IPS-NIHi7 (cell line): ENCODE data around the gene FOXF2.
"Not testable (repeated sequence)": the region's sequence is repeated elsewhere in the genome, so short reads cannot be mapped to it uniquely, and the experiment has no call there.

Source experiments
- DNase-seq: peaks from one replicate; pipeline ENCODE4 v3.0.0; 2012; ENCODE audit warnings: mixed read lengths; ENCODE audit errors: extremely low spot score

The FOXF2 gene

DNA sequence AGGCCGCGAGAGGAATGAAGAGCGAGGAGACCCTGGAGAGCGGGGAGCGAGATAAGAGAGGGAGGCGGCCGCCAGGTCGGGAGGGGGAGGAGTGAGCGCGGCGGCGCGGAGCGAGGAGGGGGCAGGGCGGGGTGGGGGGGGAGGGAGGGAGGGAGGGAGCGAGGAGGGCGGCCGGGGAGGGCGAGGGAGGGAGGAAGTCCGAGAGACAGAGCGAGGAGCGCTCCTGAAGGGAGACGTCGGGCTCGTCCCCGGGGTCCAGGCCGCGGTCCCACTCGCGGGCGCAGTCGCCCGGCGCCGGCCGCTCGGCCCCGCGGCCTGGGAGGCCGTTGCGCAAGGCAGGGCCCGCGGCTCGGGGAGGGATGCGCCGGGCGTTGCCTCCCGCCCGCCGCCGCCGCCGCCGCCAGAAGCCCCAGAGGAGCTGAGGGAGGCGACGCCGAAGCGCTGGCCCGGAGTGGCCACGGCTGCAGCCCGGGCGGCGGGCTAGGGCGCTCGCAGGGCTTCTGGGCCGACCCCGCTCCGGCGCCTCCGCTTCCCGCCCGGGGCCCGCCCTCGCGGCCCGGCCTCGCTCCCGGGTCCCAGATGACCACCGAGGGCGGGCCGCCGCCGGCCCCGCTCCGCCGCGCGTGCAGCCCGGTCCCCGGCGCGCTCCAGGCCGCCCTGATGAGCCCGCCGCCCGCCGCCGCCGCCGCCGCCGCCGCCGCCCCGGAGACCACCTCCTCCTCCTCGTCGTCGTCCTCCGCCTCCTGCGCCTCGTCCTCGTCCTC lies at the start of gene FOXF2:
FOXF2 (plus strand) TSS at position 208 of the 764 bp plus-strand sequence; CDS start at position 580, 372 bp downstream.
- peak; percentile 76 for DNase-seq

GRCh38 chr6:1346101-1346500 lies 43.3 kb upstream of the FOXF2 start:
- DNase-seq: no peak

GRCh38 chr6:1346558-1347091 lies 42.8 kb upstream of the FOXF2 start:
- DNase-seq: no peak

GRCh38 chr6:1347161-1347560 lies 42.2 kb upstream of the FOXF2 start:
- no peak for DNase-seq

GRCh38 chr6:1348675-1349074 lies 40.7 kb upstream of the FOXF2 start:
- DNase-seq: no peak

DNA sequence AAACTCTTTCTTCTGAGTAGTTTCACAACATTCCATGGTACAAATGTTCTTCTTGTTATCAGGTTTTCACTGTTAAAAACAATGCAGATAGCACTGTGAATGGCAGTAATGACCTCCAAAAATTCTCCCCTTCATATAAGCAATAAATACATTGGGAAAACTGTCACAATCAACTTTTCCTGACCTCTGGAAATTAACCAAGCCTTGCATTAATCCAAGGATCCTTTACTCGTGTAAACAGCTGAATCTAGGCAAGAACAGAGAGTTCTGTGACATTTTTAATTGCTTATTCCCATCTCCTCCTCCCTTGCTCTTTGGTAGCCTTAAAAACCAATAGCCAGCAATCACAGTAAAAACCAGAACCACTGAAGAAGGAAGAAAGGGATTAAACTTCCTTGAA lies 39.7 kb upstream of the FOXF2 start:
- no peak for DNase-seq

- DNase-seq: no peak
Observed at GRCh38 chr6:1351381-1352008, 37.9 kb upstream of the FOXF2 start.

DNA sequence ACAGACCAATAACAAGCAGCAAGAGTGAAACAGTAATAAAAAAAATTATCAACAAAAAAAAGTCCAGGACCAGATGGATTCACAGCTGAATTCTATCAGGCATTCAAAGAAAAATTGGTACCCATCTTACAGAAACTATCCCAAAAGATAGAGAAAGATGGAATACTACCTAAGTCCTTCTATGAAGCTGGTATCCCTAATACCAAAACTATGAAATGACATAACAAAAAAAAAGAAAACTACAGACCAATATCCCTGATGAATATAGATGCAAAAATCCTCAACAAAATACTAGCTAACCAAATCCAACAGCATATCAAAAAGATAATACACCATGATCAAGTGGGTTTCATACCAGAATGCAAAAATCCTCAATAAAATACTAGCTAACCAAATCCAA lies 34.3 kb upstream of the FOXF2 start:
- DNase-seq: not testable (repeated sequence)

GRCh38 chr6:1361717-1362116 lies 27.7 kb upstream of the FOXF2 start:
- not testable (repeated sequence) for DNase-seq

- DNase-seq: no peak
Observed at GRCh38 chr6:1362643-1363042, 26.7 kb upstream of the FOXF2 start.

- no peak for DNase-seq
Observed at GRCh38 chr6:1363298-1363697, 26.1 kb upstream of the FOXF2 start.

GRCh38 chr6:1363729-1364572 lies 25.4 kb upstream of the FOXF2 start:
- no peak for DNase-seq

GRCh38 chr6:1364791-1365190 lies 24.6 kb upstream of the FOXF2 start:
- DNase-seq: no peak

DNA sequence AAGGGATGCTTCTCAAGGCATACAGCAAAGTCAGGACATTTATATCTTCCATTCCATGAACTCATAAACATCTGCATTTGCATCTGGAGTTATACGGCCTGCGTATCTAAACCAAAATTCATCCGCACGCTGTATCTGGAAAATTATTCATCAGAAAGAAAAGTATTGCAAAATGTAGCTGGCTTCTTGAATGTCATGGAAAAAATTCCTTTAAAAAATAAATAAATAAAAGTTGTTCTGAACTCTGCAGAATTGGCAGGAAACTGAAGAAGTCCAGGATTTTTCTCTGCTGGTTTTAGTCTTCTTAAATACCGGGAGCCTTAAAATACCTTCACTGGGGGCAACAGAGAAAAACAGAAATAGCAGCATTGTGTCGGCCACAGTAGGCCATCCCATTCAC lies 23.7 kb upstream of the FOXF2 start:
- no peak for DNase-seq

GRCh38 chr6:1367771-1368170 lies 21.6 kb upstream of the FOXF2 start:
- no peak for DNase-seq

DNA sequence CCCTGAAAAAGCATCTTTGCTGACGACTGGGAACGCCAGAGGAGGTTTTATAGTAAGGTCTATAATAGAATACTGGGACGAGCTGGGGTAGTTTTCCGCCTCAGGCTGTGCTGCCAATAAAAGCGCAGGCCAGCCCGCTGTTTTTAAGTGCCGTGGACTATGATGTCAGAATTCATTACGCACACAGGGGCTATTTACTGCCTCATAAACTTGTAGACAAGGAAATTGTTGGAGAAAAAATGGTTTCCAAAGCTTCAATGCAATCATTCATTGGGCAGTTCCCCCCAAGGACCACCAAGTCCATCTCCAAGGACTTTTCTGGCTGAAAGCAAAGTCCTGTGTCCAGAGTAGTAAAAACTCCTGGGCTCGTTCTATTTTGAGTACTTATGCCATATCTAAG lies 20.4 kb upstream of the FOXF2 start:
- no peak for DNase-seq

DNA sequence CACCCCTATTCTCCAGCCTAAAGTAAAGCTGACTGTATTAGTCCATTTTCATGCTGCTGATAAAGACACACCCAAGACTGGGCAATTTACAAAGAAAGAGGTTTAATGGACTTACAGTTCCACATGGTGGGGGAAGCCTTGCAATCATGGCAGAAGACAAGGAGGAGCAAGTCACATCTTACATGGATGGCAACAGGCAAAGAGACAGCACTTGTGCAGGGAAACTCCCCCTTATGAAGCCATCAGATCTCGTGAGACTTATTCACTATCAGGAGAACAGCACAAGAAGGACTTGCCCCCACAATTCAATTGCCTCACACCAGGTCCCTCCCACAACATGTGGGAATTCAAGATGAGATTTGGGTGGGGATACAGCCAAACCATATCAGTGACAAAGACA lies 19.7 kb upstream of the FOXF2 start:
- not testable (repeated sequence) for DNase-seq

- no peak for DNase-seq
Observed at GRCh38 chr6:1371933-1372332, 17.4 kb upstream of the FOXF2 start.

DNA sequence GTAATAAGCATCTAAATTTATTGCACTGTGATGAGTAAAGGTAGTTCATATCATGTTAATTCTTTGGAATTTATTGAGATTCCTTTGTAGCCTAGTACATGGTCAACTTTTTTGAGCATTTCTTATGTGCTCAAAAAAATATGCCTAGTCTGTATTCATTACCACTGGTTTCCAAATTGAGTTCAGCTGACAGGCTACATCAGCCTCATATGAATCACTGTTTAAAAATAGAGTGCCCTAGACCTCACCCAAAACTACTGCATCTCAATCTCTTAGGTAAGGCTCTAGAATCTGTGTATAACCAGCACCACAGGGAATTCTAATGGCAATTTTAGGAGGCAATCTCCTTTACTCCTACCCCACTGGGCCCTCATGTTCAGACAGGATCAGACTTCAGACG lies 16.7 kb upstream of the FOXF2 start:
- DNase-seq: no peak

- no peak for DNase-seq
Observed at GRCh38 chr6:1376653-1377052, 12.7 kb upstream of the FOXF2 start.

DNA sequence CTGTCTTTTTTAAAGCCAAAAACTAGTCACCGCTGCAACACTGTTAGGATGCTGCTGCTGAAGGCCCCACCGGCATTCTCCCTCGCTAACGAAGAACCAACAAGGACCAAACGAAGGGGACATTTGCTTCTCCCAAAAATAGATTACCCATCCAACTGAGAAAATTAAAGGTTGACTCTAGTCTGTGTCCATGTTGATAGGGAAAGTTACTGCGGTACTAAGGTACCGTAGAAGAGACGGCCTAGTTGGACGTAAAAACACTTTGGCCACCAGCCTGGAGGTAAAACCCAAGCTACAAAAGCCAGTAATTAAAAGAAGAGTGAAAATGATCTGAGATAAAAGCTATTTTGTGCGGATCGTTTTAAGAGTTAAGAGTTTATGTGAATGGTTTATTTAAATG lies 11.8 kb upstream of the FOXF2 start:
- no peak for DNase-seq
